ENCODE results near the gene PRRX2. TPM values are rescaled to one million over a fixed set of nuclear protein-coding genes. Genes with fewer than 3 reads are reported as not detected.

PRRX2 gene
- total RNA-seq, 4 donors from 2014 or later = 1.7 to 7.1 (median 4.9) TPM

DNA sequence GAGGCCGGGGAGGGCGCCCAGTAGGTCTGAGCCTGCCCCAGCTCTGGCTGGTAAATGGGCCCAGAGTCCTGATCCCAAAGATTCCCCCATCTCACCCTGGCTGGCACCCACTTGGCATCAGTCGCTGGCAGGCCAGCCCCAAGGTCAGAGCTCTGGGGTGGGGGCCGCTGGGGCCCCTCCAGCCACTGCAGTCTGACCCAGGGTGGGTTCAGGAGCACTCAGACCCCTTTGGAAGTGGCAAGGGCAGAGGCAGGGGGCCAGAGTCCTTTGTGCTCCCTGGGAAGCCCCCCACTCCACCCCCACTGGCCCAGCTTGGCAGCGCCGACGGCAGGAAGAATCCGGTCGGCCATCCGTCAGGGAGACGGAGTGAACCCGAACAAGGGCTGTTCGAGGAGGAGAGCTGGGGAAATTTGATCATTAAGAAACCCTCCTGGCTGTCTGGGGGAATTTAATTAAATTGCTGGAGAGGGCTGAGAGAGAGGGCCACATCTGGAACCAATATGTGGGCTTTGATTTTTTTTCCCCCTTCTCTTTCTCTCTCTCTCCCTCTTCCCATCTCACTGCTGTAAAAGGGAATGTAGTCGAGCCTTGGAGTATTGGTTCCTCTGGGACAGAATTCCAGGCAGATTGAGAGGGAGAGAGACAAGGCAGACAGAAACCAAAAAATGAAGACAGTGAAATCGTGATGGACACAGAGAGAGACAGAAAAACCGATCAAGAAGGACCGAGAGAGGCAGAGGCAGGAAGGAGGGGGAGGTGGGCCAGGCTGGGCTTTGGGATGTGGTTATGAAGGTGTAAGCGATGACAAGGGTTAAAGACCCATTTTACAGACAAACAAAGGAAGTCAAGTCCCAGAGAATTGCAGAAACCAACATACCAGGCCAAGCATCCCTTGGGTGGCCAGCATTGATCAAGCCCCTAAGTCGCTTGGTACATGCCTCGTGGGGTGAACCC, 15.4 kb upstream of the PRRX2 start:
- TF ChIP-seq, protein P1, sequence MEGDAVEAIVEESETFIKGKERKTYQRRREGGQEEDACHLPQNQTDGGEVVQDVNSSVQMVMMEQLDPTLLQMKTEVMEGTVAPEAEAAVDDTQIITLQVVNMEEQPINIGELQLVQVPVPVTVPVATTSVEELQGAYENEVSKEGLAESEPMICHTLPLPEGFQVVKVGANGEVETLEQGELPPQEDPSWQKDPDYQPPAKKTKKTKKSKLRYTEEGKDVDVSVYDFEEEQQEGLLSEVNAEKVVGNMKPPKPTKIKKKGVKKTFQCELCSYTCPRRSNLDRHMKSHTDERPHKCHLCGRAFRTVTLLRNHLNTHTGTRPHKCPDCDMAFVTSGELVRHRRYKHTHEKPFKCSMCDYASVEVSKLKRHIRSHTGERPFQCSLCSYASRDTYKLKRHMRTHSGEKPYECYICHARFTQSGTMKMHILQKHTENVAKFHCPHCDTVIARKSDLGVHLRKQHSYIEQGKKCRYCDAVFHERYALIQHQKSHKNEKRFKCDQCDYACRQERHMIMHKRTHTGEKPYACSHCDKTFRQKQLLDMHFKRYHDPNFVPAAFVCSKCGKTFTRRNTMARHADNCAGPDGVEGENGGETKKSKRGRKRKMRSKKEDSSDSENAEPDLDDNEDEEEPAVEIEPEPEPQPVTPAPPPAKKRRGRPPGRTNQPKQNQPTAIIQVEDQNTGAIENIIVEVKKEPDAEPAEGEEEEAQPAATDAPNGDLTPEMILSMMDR (IDR thresholded peaks at IDR 0.05; ENCODE audit: low read depth) = no peak

DNA sequence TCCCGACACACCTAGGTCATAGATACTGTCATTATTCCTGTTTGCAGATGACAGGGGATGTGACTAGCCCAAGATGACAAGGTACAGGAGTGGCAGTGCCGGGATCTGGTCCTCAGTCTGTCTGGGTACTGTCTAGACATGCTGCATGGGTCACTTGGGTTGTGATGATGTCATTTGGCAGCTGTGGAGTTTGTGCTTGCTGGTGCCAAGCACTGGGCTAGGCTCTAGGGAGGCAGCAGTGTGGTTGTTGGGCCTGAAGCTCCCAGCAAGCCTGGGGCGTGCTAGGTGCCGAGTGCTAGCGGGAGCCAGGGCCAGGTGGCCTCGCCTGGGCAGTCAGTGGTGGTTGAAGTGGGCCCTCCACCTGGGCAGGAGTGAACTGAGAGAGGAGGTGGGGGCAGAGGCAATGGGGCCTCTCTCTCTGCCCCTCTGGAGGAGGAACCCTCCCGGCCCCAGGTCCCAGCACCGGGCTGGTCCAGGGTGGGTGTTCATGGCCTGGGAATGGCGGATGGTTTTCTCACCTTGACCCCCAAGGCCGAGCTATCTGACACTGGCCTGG, 14.7 kb upstream of the PRRX2 start:
- TF ChIP-seq, protein P1 (IDR thresholded peaks at IDR 0.05; ENCODE audit: low read depth) = no peak

DNA sequence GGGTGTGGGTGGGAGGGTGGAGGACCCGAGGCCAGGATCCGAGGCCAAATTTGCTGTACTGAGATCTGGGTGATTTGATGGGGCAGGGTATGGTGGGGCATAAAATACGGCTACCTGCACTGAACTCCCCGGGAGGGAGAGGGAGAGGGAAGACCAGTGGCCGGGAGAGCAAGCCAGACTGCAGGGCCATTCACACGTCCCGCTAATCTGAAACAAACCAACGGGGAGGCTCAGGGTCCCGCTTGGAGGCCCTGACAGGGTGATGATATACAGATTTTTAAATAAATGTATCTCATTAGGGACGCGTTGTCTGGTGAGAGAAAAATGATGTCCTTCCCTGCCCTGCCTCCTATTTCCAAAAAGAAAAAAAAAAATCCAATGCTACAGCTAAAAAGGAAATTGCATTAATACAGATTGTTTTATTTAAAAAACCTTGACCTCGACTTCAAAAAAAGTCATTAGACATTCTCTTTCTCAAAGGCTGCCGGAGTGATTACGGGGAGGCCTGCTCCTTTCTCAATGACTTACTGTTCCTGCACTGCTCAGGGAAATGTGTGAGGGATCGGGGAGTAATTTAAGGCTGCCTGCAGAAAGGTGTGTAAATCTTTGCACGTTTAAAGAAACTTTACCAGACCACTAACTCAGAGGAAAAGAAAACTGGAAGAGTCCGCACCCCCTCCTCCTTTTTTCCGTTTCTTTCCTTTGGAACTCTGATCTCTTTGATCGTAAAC, 11.5 kb upstream of the PRRX2 start:
- TF ChIP-seq, protein P1 (IDR thresholded peaks at IDR 0.05; ENCODE audit: low read depth) = no peak

DNA sequence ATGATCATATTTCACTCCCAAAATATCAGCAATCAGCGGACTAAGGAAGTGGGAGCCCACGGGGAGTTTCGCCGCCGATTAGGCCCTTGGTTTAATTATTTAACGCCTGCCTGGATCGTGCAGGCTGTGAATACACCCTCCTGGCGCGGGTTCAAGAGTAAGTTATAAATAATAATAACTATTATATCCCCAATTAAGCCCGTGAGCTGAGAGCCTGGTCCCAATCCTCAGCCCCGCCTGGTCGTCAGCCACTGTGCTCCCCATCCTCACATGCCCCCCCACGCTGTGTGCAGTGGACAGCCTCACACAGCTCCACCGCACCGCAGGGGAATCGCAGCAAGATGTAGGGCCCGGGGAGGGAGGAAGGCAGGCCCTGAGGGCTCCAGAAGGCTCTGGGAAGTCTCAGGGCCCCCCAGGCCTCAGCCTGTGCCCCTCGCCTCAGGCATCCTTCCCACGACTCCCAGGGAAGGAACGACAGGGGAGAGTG, 10.8 kb upstream of the PRRX2 start:
- TF ChIP-seq, protein P1 (IDR thresholded peaks at IDR 0.05; ENCODE audit: low read depth) = no peak

DNA sequence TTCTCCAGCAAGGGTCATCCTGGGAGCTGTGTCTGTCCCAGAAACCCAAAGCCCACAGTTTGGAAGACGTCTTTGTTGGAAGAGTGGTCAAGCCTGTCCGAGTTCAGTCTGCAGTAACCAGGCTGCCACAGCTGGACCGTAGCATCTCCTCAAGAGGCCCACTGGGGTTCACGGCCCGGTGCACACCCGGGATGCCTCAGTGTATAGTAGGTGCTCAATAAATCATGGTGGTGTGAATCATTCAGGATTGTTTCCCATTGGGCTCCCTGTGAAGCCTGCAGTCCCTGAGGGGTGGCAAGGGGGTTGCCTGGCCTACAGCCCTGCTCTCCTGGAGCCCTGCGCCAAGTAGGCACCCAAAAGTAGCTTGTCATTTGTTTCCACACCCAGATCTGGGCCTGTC, 10.3 kb upstream of the PRRX2 start:
- TF ChIP-seq, protein P1 (IDR thresholded peaks at IDR 0.05; ENCODE audit: low read depth) = no peak

DNA sequence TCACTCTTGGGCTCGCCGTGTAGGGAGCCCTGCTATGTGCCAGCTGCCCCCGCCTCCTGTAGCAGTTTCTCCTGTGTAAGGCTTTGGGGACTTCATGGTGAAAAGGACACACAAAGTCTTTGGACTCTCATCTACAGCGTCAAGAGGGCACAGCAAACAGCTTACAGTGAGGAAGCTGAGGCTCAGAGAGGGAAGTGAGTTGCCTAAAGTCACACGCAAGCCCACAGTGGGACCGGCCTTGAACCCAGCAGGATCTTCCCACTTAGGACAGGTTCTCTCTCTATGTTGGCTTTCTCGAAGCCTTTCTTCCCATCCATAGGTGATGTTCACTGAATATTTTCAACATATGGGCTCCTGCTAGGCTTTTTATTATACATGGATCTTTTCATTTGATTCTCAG, 9.8 kb upstream of the PRRX2 start:
- TF ChIP-seq, protein P1 (IDR thresholded peaks at IDR 0.05; ENCODE audit: low read depth) = no peak

Measured in subcutaneous adipose tissue (tissue), 4 donors.